ENCODE measurements around the gene NOD2. TPM values are rescaled to one million over a fixed set of nuclear protein-coding genes. Genes with fewer than 3 reads are reported as not detected.
A peak's percentile ranks its signal among the peaks of the same experiment; 100 is the strongest.

The NOD2 gene
- total and polyA plus RNA-seq, 2 of the 13 experiments (the other 11 are each of a cell fraction or from before 2014, with no cell fraction given), result 0.27 to 0.81 TPM

DNA sequence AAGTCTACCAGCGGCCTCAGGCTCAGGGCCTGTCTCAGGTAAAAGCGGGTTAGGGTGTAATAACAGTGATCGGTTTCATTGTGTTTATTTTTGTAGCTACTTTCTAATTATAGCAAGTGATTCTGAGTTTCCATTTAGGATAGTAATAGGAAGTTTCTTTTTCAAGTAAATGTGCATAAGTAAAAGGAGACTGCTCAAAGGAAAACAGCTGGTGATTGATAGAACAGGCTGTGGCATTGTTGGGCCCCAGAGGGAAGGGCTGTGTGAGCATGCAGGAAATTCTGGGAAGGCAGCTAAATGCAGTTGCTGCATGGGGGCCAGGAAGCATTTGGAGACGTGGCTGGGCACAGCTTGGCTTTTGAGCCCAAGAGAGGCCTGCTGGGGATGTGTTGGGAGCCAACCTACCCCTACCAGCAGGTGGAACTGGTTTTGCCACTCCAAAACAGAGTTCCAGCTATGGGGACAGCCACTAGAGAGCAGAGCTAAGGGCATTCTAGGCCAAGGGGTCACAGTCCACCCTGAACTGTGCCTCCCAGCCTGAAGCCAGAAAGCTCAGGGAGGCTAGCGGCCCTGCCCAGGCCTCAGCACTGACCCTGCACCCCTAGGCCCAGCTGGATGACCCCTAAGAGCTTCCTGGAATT, 24.9 kb upstream of the NOD2 start (continued):
- TF ChIP-seq, protein P1, sequence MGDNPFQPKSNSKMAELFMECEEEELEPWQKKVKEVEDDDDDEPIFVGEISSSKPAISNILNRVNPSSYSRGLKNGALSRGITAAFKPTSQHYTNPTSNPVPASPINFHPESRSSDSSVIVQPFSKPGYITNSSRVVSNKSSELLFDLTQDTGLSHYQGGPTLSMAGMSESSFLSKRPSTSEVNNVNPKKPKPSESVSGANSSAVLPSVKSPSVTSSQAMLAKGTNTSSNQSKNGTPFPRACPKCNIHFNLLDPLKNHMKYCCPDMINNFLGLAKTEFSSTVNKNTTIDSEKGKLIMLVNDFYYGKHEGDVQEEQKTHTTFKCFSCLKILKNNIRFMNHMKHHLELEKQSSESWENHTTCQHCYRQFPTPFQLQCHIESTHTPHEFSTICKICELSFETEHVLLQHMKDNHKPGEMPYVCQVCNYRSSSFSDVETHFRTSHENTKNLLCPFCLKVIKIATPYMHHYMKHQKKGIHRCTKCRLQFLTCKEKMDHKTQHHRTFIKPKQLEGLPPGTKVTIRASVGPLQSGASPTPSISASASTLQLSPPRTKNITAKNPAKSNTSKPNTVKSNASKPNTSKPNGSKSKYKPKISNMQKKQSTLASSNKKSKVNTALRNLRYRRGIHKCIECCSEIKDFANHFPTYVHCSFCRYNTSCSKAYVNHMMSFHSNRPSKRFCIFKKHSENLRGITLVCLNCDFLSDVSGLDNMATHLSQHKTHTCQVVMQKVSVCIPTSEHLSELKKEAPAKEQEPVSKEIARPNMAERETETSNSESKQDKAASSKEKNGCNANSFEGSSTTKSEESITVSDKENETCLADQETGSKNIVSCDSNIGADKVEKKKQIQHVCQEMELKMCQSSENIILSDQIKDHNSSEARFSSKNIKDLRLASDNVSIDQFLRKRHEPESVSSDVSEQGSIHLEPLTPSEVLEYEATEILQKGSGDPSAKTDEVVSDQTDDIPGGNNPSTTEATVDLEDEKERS (CRISPR knock-in tag; IDR thresholded peaks at IDR 0.05), result no peak; the same call in 1 of the 2 replicates
- TF ChIP-seq ZNF749 (CRISPR knock-in tag; IDR thresholded peaks at IDR 0.05; ENCODE audit: borderline replicate concordance) (no peak), CCDC6 (CRISPR knock-in tag; IDR thresholded peaks at IDR 0.05) (peak; percentile 65; the same call in 1 of the 2 replicates), ESRRA (CRISPR knock-in tag; IDR thresholded peaks at IDR 0.05; ENCODE audit: low read depth) (0 out of 2 replicates have a peak, but pooled peaks have one; percentile 45), ZNF230 (CRISPR knock-in tag; IDR thresholded peaks at IDR 0.05) (no peak), KLF15 (CRISPR knock-in tag; IDR thresholded peaks at IDR 0.05; ENCODE audit: borderline replicate concordance) (no peak), ZNF724P (CRISPR knock-in tag; IDR thresholded peaks at IDR 0.05; ENCODE audit: borderline replicate concordance) (no peak), KDM2A (CRISPR knock-in tag; IDR thresholded peaks at IDR 0.05; ENCODE audit: borderline replicate concordance, low read depth) (0 out of 2 replicates have a peak, but pooled peaks have one; percentile 23), EP300 (IDR thresholded peaks at IDR 0.05; ENCODE audit: low read depth in 2 of 2, low read length in 2 of 2) (no peak), EP300 (CRISPR knock-in tag; IDR thresholded peaks at IDR 0.05; ENCODE audit: borderline replicate concordance) (no peak), SMAD3 (CRISPR knock-in tag; IDR thresholded peaks at IDR 0.05) (no peak), ZNF431 (CRISPR knock-in tag; IDR thresholded peaks at IDR 0.05; ENCODE audit: borderline replicate concordance, low read depth) (no peak), PHF8 (CRISPR knock-in tag; IDR thresholded peaks at IDR 0.05) (no peak), ZNF713 (CRISPR knock-in tag; IDR thresholded peaks at IDR 0.05) (no peak), ADNP (CRISPR knock-in tag; IDR thresholded peaks at IDR 0.05) (no peak), ZEB1 (IDR thresholded peaks at IDR 0.05; ENCODE audit: insufficient replicate concordance, low read depth) (no peak), ZNF569 (CRISPR knock-in tag; IDR thresholded peaks at IDR 0.05; ENCODE audit: borderline replicate concordance) (no peak), ZNF572 (CRISPR knock-in tag; IDR thresholded peaks at IDR 0.05) (peak; percentile 81; the same call in 1 of the 2 replicates), PPARG (CRISPR knock-in tag; conservative IDR thresholded peaks at IDR 0.05) (no peak), U2AF2 (IDR thresholded peaks at IDR 0.05; ENCODE audit: low read depth, low read length) (no peak)
- TF ChIP-seq, protein P2, sequence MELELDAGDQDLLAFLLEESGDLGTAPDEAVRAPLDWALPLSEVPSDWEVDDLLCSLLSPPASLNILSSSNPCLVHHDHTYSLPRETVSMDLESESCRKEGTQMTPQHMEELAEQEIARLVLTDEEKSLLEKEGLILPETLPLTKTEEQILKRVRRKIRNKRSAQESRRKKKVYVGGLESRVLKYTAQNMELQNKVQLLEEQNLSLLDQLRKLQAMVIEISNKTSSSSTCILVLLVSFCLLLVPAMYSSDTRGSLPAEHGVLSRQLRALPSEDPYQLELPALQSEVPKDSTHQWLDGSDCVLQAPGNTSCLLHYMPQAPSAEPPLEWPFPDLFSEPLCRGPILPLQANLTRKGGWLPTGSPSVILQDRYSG (CRISPR knock-in tag; IDR thresholded peaks at IDR 0.05), result no peak
- TF ChIP-seq, protein P3, sequence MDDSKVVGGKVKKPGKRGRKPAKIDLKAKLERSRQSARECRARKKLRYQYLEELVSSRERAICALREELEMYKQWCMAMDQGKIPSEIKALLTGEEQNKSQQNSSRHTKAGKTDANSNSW (CRISPR knock-in tag; IDR thresholded peaks at IDR 0.05; ENCODE audit: borderline replicate concordance), result no peak
- TF ChIP-seq, protein P4, sequence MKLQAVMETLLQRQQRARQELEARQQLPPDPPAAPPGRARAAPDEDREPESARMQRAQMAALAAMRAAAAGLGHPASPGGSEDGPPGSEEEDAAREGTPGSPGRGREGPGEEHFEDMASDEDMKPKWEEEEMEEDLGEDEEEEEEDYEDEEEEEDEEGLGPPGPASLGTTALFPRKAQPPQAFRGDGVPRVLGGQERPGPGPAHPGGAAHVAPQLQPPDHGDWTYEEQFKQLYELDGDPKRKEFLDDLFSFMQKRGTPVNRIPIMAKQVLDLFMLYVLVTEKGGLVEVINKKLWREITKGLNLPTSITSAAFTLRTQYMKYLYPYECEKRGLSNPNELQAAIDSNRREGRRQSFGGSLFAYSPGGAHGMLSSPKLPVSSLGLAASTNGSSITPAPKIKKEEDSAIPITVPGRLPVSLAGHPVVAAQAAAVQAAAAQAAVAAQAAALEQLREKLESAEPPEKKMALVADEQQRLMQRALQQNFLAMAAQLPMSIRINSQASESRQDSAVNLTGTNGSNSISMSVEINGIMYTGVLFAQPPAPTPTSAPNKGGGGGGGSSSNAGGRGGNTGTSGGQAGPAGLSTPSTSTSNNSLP (IDR thresholded peaks at IDR 0.05; ENCODE audit: low read depth, low read length), result no peak

Measured in HepG2 (cell line).